ENCODE measurements around the gene EHD1.

The EHD1 gene

DNA sequence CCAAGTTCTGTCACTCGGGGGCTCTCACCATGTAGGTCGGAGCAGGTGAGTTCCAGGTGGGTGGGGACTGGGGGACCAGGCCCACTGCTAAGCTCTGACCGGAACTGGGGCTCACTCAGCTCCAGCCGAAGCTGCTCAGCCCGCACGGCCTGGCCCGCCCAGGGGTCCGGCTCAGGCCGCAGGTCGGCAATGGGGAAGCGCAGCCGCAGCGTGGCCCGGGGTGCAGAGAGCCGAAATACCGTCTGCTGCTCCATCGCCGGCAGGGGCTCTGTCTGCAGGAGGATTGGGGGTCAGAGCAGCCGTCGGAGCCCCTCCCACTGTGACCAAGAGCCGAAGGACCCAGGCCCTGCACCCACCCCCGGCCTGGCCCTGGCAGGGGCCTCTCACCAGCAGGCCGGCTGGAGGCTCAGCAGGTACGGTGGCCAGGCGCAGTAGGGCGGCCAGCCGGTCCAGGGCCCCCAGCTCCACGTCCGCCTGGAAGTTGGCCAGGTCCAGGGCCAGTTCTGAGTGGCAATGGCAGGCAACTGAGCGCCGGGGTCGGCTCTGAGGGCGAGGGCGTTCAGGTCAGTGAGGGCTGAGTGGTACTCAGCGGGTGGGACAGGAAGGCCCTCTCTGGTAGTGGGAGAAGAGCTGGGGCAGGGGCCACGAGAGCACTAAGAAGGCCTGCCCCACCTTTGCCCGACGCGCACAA is 31.4 kb upstream of the EHD1 start:
- no peak for DNase-seq (ENCODE audit: low read depth)

GRCh38 chr11:64908766-64909165 is 30.3 kb upstream of the EHD1 start:
- DNase-seq (ENCODE audit: low read depth), result no peak

DNA sequence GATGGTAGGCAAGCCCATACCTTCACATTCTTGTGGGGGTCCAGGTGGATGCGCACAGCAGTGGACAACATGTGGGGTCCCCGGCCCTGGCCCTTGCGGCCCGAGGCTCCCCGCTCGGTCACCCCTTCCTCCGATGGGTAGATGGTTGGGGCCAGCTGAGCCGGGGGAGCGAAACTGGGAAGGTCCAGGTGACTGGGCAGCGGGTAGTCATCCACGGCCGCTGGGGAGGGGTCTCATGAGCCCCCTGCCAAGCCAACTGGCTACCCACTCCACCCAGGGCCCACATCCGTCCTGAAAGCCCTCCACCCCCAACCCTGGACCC is 27.9 kb upstream of the EHD1 start:
- no peak for DNase-seq (ENCODE audit: low read depth)

DNA sequence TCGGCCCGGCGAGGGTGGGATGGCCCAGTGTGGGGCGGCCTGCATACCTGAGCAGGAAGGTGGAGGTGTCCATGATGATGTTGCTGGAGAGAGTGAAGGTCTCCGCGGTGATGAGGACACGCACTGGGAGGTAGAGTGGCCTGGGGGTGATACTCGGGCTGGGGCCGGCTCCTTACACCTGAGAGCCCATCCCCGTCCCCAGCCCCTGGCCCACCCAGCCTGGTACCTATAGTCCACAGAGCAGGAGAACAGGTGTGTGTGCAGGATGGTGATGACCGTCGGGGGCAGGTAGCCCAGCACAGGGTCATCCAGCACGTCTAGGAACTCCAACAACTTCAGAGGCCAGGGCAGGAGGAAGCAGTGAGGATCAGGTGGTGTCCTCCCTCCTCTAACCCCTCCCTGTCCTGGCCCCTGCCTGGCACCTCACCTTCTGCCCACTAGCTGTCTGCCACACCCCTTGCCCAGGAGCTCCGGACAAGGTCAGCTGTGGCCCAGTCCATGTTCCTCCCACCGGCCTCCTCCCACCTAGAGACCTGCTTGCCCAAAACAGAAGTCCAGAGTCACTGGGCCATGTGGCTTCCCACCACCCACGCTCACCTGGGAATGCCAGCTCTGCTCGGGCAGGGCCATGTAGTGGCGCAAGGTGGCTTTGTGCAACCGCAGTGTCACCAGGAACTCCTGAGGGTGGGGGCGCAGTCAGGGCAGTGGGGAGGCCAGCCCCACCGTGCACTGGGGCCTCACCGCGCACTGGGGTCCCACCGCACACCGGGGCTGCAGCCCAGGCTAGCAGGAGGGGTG is 27.3 kb upstream of the EHD1 start:
- no peak for DNase-seq (ENCODE audit: low read depth)

GRCh38 chr11:64903291-64903833 is 24.9 kb upstream of the EHD1 start:
- no peak for DNase-seq (ENCODE audit: low read depth)

DNA sequence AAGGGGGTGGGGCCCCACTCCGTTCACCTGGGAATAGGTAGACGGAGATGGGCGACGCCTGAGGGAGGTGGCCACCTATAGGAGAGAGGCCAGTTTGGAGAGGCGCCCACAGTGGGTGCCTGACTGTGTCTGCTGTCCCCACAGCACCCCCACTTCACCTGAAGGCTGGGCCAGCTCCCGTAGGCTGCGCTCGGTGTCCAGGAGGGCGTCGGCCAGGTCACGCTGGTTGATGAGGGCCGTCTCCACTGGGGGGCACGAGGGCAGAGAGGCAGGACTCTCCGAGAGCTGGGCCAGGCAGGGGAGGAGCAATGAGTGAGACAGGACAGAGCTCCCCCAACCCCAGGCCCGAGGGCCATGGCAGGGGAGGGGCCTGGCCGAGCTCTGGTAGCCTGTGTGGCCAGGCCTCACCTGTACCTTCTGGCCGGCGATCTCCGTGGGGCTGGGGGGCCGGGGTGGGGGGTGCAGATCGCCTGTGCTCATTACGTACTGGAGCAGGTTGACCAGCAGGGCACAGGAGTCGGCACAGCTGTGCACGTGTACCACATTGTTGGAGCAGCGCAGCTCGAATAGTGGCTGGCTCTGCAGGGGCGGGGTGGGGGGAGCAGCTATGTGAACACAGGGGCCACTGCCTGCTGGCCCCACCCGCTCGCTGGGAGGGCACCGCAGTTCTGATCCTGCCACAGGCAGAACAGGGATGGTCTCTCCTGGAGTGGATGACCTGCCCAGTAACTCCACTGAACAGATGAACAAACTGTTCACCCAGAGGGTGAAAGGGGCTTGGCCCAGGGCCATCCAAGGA is 23.9 kb upstream of the EHD1 start:
- no peak for DNase-seq (ENCODE audit: low read depth)

- no peak for DNase-seq (ENCODE audit: low read depth)
Observed at GRCh38 chr11:64900774-64901173, 22.4 kb upstream of the EHD1 start.

- DNase-seq (ENCODE audit: low read depth), result no peak
Observed at GRCh38 chr11:64900263-64900678, 21.9 kb upstream of the EHD1 start.

- DNase-seq (ENCODE audit: low read depth), result no peak
Observed at GRCh38 chr11:64898541-64898940, 20.1 kb upstream of the EHD1 start.

DNA sequence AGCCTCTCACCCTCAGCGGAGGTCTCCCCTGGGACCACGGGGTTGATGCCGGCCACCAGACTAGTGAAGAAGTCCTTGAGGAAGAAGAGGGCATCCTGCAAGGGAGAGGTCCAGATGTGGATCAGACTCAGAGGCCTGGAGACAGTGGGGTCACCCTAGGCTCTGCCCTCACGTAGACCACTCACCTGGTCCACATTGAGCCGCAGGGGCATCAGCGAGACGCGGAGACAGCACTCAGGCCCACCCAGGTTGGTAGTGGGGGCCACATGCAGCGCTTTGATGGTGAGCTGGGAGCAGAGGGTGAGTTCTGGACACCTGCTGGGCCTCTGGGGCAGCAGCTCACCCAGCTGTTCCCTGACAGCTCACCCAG is 19.6 kb upstream of the EHD1 start:
- DNase-seq (ENCODE audit: low read depth), result no peak

- no peak for DNase-seq (ENCODE audit: low read depth)
Observed at GRCh38 chr11:64897381-64898075, 19.1 kb upstream of the EHD1 start.

- no peak for DNase-seq (ENCODE audit: low read depth)
Observed at GRCh38 chr11:64896448-64897022, 18.1 kb upstream of the EHD1 start.

GRCh38 chr11:64894812-64895452 is 16.5 kb upstream of the EHD1 start:
- DNase-seq (ENCODE audit: low read depth), result no peak

- DNase-seq (ENCODE audit: low read depth), result no peak
Observed at GRCh38 chr11:64894070-64894811, 15.8 kb upstream of the EHD1 start.

GRCh38 chr11:64893194-64894069 is 15.0 kb upstream of the EHD1 start:
- DNase-seq (ENCODE audit: low read depth), result no peak

- DNase-seq (ENCODE audit: low read depth), result no peak
Observed at GRCh38 chr11:64892838-64893193, 14.4 kb upstream of the EHD1 start.

DNA sequence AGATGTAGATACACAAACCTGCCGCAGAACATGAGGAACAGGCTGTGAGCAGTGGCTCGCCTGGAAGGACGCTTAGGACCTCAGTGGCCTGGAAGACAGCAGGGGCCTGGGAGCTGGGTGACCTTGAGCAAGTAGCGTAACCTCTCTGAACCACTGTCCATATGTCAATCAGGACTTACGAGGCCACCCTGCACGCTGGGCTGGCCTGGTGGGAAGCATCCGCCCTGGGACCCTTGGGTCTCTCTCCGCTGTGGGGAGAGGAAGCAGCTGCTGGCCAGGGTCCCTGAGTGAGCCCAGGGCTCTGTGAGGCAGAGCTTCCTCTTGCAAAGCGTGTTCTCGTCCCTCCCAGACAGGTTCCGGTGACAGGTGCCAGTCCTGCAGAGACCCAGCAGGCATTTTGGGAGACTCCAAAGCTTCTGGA is 14.0 kb upstream of the EHD1 start:
- DNase-seq (ENCODE audit: low read depth), result no peak

DNA sequence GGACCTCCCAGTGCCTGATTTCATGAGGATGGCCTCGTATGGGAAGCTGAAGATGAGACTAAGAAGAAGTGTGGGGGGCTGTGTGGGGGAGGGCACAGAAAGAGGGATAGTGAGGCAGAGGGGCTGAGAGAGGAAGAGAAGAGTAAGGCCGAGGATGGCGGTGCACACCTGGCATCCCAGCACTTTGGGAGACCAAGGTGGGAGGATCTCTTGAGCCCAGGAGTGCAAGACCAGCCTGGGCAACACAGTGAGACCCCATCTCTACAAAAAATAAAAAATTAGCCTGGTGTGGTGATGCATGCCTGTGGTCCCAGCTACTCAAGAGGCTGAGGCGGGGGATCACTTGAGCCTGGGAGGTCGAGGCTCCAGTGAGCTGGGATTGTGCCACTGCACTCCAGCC is 13.5 kb upstream of the EHD1 start:
- no peak for DNase-seq (ENCODE audit: low read depth)

DNA sequence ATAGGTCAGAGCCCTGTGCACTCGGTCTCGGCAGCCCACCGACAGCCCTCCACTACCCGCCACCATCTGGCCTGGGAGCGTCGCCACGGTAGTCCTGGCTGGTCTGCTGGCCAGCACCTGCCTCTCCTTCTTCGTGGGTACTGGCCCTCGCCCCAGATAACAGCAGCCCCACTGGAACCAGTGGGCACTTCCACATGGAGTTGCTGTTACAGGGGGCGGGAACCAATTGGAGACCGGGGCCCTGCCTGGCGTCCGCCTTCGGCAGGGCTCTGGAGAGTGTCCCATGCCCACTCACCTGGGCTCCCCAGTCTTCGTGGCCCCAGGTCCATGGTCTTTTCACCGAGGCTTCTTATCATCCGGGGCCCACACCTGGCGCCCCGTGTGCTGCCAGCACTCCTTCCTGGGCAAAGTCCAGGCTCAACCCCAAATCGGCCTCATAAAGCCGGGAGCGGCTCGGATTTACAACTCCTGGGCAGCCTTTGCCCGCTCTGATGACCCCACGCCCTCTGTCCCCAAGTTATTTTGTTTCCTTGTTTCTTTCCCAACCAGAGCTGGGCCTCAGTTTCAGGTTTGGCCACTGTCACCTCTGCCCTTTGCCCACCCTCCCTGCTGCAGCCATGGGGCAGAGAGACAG is 12.9 kb upstream of the EHD1 start:
- no peak for DNase-seq (ENCODE audit: low read depth)
